ENCODE data around the gene PRKCG.

- TF ChIP-seq EZH2 (IDR thresholded peaks at IDR 0.05; ENCODE audit: insufficient read depth, poor library complexity, severe bottlenecking) (no peak), EZH2phosphoT487 (IDR thresholded peaks at IDR 0.05; ENCODE audit: insufficient read depth, low read depth) (no peak)
These were observed 34.0 kb downstream of the PRKCG start for GRCh38 chr19:53916004-53916403.

Measured in GM23248 (cell line).